GM19372 (cell line): ENCODE results near the gene MYOM3.
"Not testable (repeated sequence)": the region's sequence is repeated elsewhere in the genome, so short reads cannot be mapped to it uniquely, and the experiment has no call there.

Source experiments
- ATAC-seq: cut with Tn5 transposase; IDR thresholded peaks from one replicate; pipeline ENCODE4 v1.9.1; 2021; ENCODE audit warnings: mild to moderate bottlenecking, low read depth, moderate library complexity; ENCODE audit not compliant: unreplicated experiment

Gene MYOM3

DNA sequence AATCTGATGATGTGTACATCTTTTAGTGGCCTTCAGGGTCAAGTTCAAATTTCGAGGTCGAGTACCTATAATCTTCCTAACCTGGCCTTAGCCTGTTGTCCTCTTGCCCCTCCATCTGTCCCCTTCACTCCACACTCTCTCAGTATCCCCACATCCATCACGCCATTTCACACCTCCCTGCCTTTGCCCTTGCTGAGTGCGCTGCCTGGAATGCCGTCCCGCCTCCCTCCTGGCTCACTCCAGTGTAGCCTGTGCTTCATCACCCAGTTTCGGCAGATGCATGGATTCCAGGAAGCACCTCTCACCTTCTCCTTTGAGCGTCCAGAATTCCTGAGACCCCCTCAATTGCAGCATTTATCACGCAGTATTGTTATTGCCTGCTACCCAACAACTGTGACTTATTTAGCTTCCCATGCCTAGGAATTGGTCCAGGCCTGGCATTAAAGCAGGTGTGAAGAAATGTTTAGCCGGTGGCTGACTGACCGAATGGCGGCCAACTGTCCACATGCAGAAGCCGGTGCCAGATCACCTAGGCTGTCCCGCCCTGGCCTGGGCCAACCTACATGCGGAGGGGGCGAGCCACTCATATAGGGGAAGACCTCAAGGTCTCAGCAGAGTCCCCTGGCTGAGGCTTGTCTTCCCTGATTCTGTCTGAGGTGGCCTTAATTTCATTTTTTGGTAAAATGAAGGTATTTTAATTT, 34.5 kb downstream of the MYOM3 start:
- ATAC-seq = no peak

DNA sequence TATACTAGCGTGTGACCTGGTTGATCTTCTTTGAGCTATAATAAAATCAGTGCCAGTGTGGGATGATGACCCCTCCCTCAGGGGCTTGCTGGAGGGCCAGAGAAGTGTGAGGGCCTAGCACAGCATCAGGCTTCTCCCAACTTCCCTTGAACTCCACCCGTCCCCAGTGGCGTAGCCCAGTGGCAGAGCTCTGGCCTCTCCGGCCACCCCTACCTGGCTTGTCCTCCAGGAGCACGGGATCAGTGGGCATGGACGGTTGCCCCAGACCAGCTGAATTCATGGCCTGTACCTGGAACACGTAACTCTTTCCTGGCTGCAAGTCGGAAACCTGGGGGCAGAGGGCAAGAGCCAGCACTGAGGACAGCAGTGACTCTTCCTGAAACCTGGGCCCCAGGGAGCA, 36.0 kb downstream of the MYOM3 start:
- ATAC-seq = no peak

DNA sequence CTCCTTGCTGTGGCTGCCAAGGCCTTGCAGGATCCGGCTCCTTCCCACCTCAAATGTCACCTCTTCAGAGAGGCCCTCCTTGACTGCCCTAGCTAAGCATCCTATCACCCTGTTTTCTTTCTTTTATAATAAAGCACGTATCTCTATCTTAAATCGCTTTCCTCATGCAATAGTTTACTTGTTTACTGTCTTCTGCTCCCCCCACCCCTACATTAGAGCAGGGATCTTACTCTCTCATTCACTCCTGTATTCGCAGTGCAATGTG, 36.4 kb downstream of the MYOM3 start:
- ATAC-seq = no peak

DNA sequence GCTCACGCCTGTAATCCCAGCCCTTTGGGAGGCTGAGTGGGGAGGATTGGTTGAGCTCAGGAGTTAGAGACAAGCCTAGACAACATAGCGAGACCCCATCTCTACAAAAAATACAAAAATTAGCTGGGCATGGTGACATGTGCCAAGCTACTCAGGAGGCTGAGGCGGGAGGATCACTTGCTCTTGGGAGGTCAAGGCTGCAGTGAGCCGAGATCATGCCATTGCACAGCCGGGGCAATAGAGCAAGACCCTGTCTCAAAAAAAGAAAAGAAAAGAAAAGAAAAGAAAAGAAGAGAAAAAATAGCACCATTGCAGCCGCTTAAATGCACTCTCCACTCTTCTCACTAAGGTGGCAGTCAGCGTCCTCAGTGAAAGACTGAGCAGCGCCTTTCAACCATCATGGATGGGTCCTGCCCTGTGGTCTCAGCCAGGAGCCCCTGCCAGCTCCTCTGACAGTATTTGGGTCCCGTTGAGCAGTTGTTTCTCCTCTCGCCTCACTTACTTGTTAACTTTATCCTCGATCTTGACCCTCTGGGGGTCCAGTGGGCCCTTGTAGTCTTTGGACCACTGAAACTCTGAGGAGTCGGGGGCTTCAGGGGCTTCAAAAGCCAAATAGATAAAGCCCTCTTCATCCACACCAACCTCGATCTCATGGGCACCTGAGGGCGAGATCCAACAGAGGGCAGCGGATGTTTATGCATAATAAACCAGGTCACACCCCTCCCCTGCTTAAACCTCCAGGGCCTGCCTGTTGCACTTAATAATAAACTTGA, 36.9 kb downstream of the MYOM3 start:
- ATAC-seq = no peak

DNA sequence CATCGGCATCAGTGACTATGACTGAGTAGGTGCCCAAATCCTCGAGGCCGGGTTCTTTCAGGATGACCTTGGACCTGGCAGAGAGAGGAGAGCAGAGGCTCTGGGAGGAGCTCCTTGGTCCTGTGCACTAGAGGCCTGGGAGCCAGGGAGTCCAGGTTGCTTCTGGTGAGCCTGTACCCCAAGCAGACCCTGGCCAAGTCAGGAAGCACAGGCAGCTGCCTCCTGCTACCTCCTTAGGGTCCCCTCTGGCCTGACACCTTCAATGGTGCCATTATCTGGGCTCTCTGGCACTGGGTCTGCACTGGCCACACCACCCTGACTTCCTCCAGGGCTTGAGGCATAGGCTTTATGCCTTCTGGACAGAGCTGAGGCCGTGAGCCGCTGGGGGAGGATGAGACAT, 37.7 kb downstream of the MYOM3 start:
- ATAC-seq = no peak

DNA sequence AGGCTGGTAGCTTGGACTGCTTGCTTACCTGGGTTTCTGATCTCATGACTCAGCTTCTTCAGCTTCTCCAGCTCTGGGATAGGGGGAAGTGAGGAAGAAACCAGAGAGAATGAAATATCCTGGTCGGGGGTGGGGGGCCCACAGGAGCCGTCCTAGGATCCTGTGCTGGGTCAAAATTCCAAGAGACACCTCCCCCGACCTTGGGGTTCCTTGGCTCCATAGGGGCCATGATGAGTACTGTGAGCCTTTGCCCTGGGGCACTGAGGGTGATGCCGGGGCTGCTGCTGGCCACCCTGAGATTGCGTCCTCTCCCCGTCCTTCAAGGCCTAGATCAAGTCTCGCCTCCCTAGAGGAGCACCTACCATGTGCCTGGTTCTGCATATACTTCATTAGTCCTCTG, 40.0 kb downstream of the MYOM3 start:
- no peak for ATAC-seq

DNA sequence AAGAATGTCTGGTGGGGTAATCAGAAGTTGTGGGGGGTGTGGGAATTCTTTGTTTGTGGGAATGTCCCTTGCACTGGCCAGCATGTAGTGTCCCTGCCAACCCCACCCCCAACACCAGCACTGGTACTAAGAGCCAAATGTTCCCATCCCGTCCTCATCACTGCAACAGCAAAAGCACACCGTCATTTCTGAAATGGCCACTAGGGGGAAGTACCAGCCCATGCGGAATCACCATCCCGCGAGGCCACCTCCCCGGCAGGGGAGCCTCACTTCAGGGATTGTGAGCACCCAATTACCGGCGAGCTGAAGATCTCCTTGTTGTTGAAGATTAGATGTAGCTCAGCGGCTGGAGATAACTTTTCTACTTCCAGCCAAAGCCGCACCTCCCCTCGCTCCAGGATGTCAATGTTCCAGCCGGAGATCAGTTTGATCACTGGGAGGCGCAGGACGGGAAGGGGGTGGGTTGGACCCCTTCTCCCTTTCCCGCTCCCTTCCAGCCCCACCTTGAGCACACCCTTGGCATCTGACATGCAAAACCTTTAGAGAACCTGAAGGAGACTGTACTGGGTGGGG, 41.0 kb downstream of the MYOM3 start:
- no peak for ATAC-seq

DNA sequence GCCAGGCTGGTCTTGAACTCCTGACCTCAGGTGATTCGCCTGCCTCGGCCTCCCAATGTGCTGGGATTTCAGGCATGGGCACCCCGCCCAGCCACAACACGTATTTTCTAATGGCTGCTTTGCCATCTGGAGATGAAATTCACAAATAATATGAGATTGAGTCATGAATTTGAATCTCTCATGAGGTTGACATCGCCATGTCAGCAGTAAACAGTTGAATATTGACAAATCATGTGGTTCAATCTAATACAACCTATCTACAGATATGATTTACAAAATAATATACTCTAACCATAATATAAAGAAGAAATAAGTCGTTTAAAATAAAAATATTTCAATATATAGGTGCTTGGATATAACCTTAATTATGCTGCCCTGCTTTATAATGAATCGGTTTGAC, 42.1 kb downstream of the MYOM3 start:
- ATAC-seq = no peak

DNA sequence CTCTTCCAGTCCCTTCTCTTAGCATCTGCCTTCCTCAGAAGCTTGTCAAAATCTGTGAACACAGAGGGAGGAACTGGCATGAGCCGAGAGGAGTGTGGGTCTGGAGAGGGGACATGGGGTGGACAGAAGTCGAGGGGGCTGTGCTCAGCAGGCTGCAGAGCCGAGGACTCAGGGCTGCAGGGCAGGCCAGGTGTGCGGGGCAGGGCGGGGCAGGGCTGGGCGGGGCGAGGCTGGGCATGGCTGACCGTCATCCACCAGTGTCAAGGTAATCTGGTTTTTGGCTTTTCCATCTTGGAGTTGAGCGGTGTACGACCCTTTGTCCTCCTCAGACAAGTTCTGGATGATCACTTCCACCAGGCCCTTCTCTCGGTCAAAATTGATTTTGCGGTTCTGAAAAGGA, 44.0 kb downstream of the MYOM3 start:
- ATAC-seq = no peak

DNA sequence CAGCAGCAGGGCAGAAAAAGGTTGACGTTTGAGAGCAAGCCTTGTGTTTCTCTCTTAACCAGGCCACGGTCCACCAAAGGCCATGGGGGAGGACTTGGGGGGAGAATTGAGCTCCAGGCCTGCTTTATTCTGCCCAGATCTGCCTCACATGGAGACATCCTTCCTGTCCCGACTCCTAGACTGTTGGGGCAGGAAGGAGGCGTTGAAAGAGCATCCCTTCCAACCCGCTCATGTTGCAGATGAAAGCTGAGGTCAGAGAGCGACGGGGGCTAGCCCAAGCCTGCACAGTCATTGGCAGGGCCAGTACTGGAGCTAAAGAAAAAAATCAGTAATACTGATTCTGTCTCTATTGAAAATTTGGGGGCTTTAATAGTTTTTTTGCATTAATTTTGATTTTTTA, 46.6 kb downstream of the MYOM3 start:
- no peak for ATAC-seq

DNA sequence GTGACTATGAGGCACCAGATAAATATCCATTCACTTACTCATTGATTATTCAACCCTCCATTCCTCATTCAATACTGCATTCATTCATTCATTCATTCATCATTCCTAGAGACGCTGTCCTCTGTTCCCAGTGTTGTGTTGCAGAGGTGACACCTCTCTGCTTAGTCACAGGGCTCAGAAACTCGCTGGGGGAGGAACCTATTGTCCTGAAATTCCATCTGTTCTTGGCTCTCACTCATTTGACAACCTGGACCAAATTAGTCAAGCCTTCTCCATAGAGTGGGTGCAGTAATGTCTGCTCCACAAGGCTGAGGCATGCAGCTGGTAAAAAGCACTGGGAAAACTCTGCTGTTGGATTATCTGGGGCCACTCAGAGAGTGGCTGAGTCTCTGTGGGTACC, 49.7 kb downstream of the MYOM3 start:
- ATAC-seq = no peak

DNA sequence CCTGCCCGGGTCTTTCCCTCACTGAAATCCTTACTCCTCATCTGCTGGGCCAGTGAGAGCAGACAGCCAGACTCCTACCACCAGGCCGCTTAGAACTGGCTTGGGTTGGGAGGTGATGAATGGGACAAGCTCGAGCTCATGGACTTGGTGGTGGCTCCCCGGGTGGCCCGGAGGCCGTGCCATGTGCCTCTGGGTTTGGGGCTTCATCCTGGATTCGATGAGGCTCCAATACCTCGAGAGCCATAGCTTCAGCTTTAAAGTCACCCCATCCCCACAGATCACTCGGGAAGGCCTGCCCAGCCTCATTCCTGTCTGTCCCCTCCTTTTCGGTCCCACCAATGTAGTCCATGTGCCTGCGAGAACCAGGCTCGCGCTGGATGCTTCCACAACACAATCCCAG, 51.5 kb downstream of the MYOM3 start:
- ATAC-seq = no peak

DNA sequence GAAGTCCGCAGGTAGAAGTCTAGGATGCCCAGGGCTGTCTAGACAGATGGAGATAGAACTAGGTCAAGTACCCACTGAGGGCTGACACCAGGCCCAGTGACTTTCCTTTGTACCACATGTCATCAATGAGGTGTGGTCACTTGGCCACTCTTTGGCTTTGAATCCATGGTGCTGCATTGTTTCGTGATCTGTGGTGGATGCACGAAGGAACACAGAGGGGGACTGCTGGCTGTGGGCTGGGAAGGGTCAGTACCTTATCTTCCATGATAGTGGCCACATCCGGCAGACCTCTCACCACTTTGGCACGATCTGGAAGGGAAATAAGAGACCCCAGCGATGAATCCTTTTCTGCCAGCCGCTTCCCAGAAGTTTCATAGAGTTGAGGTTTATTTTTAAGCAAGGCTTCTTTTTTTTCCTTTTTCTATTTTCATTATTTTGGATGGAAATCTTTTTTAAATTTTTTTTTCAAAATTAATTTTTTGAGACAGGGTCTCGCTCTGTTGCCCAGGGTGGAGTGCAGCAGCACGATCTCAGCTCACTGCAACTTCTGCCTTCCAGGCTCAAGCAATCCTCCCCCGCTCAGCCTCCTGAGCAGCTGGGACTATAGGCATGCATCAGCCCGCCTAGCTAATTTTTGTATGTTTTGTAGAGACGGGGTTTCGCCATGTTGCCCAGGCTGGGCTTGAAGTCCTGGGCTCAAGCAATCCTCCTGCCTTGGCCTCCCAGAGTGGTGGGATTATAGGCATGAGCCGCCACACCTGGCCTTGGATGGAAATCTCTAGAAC, 53.1 kb downstream of the MYOM3 start:
- no peak for ATAC-seq

DNA sequence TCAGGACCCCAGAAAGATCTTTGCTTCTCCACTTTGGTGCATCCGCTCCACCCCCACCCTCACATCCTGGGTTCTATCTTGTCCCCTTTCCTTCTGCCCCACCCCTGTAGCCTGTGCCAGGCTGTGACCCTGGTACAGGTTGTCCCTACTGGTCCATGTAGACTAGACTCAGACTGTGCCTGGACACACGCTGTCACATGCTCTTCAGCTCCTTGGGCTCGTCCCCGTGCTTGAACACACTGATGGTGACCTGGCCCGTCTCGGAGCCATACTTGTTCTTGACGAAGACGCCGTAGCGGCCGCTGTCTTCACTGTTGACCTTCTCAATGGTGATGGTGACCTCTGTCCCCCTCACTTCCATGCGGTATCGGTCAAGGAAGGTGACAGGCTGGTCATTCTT, 54.8 kb downstream of the MYOM3 start:
- no peak for ATAC-seq

DNA sequence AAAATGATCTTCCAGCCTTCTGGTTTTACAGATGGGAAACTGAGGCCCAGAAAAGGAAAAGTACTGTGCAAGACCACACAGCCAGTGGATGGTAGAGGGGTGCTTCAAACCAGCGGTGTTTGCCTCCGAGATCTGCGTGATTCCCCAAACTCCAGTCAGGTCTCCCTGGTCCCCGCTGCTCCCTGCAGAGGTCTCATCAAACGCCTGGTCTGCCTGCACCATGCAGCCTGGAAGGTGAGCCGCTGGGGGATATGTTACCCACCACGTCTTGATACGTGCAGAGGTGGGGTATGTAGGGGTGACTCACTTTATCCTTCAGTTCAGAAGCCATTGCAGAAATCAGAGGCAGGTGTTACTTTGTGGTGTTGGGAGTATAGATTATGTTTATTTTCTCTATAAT, 56.3 kb downstream of the MYOM3 start:
- ATAC-seq = no peak

DNA sequence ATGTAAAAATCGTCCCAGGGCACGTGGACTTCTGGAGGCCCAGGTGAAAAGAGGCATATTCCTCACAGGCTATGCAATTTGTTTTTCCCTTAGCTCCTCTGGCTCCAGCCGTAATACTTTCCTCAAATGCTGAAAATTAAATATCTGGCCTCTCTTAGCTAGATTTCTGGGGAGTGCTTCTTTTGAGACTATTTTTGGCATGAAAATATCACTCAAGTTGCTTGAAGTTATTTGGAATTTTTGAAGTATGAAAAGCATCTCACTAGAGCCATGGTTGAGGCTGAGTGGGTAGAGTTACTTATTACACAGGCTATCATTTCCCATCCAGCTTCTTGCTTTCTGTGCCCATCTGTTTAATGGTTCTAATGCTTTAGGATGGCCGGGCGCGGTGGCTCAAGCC, 59.7 kb downstream of the MYOM3 start:
- ATAC-seq = no peak

DNA sequence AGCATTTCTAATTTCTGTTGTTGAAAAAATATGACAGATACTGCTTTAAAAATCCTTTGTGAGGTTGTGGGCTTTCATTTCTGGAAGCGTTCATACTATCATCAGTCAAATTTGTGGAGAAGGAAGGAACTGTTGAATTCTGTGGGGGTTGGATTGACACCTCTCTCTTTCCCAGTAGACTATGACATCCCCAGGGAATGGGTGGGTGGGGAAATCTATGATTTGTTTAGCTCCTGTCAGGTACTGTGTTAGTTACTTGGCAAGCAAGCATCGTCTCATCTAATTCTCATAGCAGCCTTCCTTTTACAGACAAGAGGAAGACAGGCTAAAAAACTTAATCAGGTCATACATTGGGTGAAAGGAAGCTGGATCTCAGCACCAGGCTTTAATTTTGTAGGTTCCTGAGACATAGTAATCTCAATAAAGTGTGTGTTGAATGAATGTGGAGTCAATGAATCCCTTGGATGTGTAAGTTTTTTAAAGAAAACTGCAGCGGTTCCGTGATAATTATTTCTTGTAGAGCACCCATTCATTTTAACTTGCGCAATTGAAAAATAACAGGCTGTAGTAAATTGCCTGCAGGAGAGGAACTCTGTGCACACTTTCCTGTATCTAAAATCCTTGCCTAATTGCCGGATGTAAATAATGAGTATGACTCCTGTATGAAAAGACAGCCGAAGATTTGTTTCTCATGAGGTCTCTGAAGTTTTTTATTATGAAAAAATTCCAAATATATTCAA, 60.6 kb downstream of the MYOM3 start:
- ATAC-seq = no peak

DNA sequence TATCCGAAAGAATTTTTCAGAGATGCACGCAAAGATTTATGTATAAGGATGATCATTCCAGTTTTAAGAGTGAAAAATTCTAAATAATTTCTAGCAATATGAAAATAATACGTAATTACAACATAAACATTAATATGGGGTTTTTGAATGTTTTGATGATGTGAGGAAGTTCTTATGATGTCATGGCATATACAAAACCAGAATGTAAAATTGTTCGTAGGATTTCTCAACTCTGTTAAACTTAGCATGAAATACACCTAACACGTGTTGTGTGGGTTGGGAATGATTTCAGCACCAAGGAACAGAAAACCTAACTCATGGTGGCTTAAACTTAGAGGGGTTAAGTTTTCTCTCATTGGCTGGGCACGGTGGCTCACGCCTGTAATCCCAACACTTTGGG, 62.2 kb downstream of the MYOM3 start:
- no peak for ATAC-seq

DNA sequence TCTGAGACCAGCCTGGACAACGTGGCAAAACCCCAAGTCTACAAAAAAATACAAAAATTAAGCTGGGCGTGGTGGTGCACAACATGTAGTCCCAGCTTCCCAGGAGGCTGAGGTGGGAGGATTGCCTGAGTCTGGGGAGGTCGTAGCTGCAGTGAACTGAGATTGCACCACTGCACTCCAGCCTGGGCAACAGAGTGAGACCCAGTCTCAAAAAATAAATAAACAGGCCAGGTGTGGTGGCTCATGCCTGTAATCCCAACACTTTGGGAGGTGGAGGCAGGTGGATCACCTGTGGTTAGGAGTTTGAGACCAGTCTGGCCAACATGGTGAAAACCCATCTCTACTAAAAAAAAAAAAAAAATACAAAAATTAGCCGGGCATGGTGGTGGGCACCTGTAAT, 63.0 kb downstream of the MYOM3 start:
- not testable (repeated sequence) for ATAC-seq

DNA sequence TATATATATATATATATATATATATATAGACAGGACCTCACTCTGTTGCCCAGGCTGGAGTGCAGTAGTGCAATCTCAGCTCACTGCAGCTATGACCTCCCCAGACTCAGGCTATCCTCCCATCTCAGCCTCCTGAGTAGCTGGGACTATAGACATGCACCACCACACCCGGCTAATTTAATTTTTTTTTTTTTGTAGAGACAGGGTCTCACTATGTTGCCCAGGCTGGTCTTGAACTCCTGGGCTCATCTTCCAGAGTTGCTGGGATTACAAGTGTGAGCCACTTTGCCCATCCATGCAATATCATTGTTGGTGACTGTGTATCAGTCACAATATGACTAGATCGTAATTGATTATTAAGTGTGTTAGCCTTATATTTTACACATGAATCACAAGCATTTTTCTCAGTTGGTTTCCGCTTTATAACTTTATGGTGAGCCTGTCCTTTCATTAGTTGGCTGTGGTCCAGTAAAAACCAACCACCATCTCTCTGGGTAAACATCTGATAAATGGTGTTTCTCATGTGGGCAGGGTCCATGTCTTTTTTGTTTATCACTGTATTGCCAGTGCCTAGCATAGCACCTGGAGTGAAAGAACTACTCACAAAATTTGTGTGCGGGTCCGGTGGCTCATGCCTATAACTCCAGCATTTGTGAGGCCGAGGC, 63.6 kb downstream of the MYOM3 start:
- no peak for ATAC-seq
